ENCODE measurements around the gene TCEAL5. TPM values are rescaled to one million over a fixed set of nuclear protein-coding genes. Genes with fewer than 3 reads are reported as not detected.

Gene TCEAL5
- total and polyA plus RNA-seq, 2 of the 13 experiments (the other 11 are each of a cell fraction or from before 2014, with no cell fraction given): not detected

GRCh38 chrX:103254171-103254824 is 22.3 kb downstream of the TCEAL5 start (continued):
- TF ChIP-seq ZNF281 (CRISPR knock-in tag; IDR thresholded peaks at IDR 0.05; ENCODE audit: borderline replicate concordance) (peak; percentile 65), ZBTB7A (CRISPR knock-in tag; IDR thresholded peaks at IDR 0.05) (peak; percentile 48; the same call in 1 of the 2 replicates), ETV5 (CRISPR knock-in tag; IDR thresholded peaks at IDR 0.05; ENCODE audit: borderline replicate concordance) (peak; percentile 75), KLF12 (CRISPR knock-in tag; IDR thresholded peaks at IDR 0.05; ENCODE audit: borderline replicate concordance) (no peak), IRF1 (CRISPR knock-in tag; IDR thresholded peaks at IDR 0.05; ENCODE audit: low read depth) (no peak), ZNF430 (CRISPR knock-in tag; IDR thresholded peaks at IDR 0.05) (no peak), ZNF687 (CRISPR knock-in tag; IDR thresholded peaks at IDR 0.05) (peak; percentile 59), ZNF44 (CRISPR knock-in tag; IDR thresholded peaks at IDR 0.05) (no peak), ZNF75D (CRISPR knock-in tag; IDR thresholded peaks at IDR 0.05; ENCODE audit: borderline replicate concordance) (no peak), PAXIP1 (CRISPR knock-in tag; conservative IDR thresholded peaks at IDR 0.05) (peak; percentile 64), MAF1 (CRISPR knock-in tag; IDR thresholded peaks at IDR 0.05; ENCODE audit: borderline replicate concordance) (no peak)
- TF ChIP-seq, protein P1, sequence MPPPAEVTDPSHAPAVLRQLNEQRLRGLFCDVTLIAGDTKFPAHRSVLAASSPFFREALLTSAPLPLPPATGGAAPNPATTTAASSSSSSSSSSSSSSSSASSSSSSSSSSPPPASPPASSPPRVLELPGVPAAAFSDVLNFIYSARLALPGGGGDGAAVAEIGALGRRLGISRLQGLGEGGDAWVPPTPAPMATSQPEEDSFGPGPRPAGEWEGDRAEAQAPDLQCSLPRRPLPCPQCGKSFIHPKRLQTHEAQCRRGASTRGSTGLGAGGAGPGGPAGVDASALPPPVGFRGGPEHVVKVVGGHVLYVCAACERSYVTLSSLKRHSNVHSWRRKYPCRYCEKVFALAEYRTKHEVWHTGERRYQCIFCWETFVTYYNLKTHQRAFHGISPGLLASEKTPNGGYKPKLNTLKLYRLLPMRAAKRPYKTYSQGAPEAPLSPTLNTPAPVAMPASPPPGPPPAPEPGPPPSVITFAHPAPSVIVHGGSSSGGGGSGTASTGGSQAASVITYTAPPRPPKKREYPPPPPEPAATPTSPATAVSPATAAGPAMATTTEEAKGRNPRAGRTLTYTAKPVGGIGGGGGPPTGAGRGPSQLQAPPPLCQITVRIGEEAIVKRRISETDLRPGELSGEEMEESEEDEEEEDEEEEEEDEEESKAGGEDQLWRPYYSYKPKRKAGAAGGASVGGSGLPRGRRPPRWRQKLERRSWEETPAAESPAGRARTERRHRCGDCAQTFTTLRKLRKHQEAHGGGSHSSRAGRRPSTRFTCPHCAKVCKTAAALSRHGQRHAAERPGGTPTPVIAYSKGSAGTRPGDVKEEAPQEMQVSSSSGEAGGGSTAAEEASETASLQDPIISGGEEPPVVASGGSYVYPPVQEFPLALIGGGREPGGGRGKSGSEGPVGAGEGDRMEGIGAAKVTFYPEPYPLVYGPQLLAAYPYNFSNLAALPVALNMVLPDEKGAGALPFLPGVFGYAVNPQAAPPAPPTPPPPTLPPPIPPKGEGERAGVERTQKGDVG (CRISPR knock-in tag; IDR thresholded peaks at IDR 0.05; ENCODE audit: borderline replicate concordance): no peak
